Frontal cortex (tissue), 4 donors: Measurements from ENCODE around the gene PTPRN2. TPM values are rescaled to one million over a fixed set of nuclear protein-coding genes. Genes with fewer than 3 reads are reported as not detected.
"Not testable (repeated sequence)": the region's sequence is repeated elsewhere in the genome, so short reads cannot be mapped to it uniquely, and the experiment has no call there.

Experiments used
- DNase-seq, 2 donors: peaks; one replicate each; pipeline ENCODE4 v3.0.0; 2012; ENCODE audit warnings: low spot score in 2 of 2
- FAIRE-seq: peaks from 2 replicates; lab custom pipeline; 2012; peaks lifted over from hg19 to GRCh38; lab: Jason Lieb, UNC
- total RNA-seq: library from RNA; depleted of rRNA; stranded (reverse); fragments of >200 nt; gene quantifications from one replicate; pipeline ENCODE4 v1.2.3, GENCODE V29; 2014
- donor health status: control.
- donor health status: control.
- donor health status: control.

Gene PTPRN2
- total RNA-seq, 1 donor from 2014 or later: 52.2 TPM

GRCh38 chr7:157941210-157941609 is 646.4 kb downstream of the PTPRN2 start:
- DNase-seq (no peak), FAIRE-seq (no peak)

GRCh38 chr7:157940497-157940896 is 647.1 kb downstream of the PTPRN2 start:
- DNase-seq: no peak
- FAIRE-seq: no peak

DNA sequence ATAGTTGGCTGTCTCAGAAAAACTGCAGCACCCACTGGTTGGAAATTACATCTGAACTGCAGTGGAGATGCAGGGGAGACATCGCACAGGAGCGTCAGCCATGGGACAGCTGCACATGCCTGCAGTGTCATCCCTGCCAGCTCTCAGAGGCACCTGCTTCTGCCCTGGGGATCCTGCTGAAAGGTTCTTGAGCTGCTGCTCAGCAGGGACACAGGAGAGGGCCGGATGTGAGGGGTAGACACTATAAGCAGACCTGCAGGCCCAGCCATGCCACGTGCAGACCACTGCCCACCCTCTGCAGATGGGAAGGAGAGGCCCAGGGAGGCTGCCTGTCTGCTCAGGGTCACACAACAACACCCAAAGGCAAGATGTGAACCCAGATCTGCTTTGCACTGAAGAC is 649.4 kb downstream of the PTPRN2 start:
- no peak for FAIRE-seq

DNA sequence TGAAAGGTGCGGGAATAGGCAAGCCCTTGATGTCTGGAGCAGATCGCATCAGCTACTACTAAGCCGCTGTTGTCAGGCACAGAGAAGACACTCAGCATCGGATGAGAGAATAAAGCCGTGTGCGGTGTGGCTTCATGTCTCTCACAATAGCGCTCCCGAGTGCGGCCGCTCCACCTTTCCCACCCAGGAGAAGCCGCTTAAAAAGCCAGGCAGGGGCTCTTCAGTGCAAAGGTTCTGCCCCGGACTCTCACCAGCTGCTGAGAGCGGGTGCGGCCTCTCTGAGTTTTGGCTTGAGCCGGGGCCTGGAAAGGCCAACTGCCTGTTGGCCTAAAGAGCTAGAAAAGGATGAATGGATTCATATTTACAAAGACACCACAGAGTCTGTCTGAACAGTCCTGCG is 650.2 kb downstream of the PTPRN2 start:
- DNase-seq (no peak), FAIRE-seq (no peak)

More for the DNA sequence above, 649.4 kb downstream of the PTPRN2 start:
- no peak for DNase-seq

DNA sequence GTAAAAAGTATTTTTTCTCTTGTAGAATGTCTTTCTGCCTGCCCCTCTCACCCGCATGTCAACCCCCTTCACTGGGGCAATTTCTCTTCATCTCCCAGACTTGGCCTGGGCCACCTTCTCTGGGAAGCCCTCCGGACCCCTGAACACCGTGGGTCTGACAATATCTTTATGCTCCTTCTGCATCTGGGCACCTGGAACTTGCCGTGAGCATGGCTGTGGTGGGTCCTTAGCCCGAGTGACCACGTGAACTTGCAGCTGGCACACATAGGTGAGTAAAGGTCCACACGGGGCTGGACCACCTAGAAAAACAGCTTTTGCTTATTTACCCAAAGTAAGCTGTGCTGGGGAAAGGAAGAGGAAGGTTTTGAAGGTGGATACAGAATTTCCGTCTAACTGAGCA is 650.6 kb downstream of the PTPRN2 start:
- FAIRE-seq: no peak
- DNase-seq: no peak

GRCh38 chr7:157935721-157936120 is 651.9 kb downstream of the PTPRN2 start:
- not testable (repeated sequence) for DNase-seq, FAIRE-seq

DNA sequence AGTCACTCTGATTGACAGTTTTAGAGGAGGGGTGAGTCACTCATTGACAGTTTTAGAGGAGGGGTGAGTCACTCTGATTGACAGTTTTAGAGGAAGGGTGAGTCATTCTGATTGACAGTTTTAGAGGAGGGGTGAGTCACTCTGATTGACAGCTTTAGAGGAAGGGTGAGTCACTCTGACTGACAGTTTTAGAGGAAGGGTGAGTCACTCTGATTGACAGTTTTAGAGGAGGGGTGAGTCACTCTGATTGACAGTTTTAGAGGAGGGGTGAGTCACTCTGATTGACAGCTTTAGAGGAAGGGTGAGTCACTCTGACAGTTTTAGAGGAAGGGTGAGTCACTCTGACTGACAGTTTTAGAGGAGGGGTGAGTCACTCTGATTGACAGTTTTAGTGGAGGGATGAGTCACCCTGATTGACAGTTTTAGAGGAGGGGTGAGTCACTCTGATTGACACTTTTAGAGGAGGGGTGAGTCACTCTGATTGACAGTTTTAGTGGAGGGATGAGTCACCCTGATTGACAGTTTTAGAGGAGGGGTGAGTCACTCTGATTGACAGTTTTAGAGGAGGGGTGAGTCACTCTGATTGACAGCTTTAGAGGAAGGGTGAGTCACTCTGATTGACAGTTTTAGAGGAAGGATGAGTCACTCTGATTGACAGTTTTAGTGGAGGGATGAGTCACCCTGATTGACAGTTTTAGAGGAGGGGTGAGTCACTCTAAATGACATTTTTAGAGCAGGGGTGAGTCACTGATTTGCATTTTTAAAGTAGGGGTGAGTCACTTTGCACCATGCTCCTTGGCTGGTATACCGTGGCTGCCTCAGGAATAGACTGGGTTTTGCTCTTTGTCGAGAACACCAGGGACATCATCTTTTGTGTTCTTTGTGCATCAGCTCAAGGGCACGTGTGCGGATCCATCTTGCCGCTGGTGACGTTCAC is 654.1 kb downstream of the PTPRN2 start:
- FAIRE-seq: not testable (repeated sequence)
- DNase-seq: peak in 1 of 2 donors; percentile 30

- DNase-seq (no peak), FAIRE-seq (no peak)
These were observed 655.0 kb downstream of the PTPRN2 start for GRCh38 chr7:157932498-157933218.

- FAIRE-seq (no peak), DNase-seq (no peak)
These were observed 656.6 kb downstream of the PTPRN2 start for GRCh38 chr7:157930926-157931466.

GRCh38 chr7:157930441-157930840 is 657.2 kb downstream of the PTPRN2 start:
- FAIRE-seq (no peak), DNase-seq (no peak)

DNA sequence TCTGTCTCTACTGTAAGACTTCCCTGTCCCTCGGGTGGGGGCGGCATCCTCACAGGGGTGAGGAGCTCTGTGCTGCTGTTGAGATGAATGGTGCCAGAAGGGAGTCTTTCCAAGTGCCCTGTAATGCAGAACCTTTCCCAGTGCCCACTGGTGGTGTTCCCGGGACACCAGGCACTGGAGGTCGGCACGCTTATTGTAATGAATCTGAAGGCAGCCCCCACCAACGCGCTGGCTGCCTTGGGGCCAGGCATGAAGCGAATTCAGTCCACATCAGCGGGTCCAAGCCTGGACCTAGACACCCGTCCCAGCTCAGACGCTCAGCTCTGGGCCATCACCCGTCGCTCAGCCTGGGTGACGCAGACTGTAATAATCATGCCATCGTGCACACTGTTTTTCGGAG is 658.0 kb downstream of the PTPRN2 start:
- no peak for FAIRE-seq

DNA sequence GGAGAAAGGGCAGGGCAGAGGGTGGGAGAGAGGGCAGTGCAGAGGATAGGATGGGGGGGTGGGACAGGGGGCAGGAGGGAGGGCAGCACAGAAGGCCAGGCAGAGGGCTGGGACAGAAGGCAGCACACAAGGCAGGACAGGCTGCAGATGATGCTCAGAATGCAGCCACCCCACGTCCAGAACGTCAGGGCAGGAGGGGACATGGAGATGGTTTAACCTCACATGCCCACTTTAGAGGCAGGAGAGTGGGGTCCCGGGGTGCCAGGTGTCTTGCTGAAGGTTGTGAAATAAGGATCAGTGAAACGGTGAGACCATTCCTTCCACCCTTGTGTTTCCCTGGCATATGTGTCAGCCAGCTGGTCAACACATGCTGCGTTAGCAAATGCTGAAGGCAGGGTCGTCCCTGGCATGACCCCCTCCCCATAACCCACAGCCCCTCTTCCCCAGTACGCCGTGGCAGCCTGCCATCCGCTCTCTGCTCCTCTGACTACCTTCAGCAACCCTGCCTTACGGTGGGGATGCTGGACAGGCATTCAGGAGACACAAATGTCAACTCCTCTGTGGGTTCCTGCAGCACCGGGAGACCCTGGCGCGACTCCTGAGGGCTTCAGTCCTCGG is 658.7 kb downstream of the PTPRN2 start:
- FAIRE-seq (no peak), DNase-seq (no peak)

More for the DNA sequence above, 658.0 kb downstream of the PTPRN2 start:
- DNase-seq: no peak

DNA sequence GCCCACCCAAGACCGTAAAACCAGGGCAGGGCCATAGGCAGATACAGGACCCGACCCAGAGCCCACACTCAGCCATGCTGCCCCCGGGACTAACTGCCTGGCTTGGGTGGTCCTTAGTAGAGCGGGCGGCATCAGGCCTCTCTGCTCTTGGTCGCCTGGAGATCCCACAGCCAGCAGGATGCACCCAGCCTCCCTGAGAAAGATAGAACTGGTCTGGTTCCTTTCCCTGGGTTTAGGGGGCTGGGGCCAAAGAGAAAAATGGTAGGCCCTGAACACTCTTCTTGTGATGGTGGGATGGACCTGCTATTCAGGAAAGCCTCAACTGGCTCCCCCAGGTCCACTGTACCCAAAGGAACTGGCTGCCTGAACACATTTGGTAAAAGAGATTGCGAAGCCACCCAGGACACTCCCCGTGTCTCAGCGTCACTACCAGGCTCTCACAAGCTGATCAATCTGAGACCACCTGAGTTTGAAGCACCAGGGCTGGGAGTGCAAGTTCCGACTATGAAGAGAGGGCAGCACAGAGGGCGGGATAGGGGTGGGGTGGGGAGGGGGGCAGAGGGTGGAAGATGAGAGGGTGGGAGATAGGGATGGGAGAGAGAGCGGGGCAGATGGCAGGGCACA is 659.3 kb downstream of the PTPRN2 start:
- FAIRE-seq: no peak

DNA sequence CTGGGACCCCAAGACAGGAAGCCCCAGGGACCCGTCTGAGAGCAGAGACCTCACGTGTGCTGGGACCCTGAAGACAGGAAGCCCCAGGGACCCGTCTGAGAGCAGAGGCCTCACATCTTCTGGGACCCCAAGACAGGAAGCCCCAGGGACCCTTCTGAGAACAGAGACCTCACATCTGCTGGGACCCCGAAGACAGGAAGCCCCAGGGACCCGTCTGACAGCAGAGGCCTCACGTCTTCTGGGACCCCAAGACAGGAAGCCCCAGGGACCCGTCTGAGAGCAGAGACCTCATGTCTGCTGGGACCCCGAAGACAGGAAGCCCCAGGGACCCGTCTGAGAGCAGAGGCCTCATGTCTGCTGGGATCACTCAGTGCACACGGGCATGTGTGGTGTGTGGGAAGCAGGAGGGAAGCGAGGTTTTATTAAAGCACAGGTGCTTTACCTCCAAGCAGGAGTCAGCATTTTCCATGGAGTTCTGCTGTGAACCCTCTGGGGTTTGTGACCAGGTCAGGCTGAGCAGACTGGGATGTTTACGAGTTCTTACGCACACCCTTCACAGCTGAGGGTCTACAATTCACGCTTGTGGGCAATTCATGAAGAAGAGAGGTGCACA is 660.2 kb downstream of the PTPRN2 start:
- DNase-seq: no peak
- no peak for FAIRE-seq

More for the DNA sequence above, 659.3 kb downstream of the PTPRN2 start:
- DNase-seq: no peak

- DNase-seq (no peak), FAIRE-seq (no peak)
These were observed 661.0 kb downstream of the PTPRN2 start for GRCh38 chr7:157926521-157927150.

DNA sequence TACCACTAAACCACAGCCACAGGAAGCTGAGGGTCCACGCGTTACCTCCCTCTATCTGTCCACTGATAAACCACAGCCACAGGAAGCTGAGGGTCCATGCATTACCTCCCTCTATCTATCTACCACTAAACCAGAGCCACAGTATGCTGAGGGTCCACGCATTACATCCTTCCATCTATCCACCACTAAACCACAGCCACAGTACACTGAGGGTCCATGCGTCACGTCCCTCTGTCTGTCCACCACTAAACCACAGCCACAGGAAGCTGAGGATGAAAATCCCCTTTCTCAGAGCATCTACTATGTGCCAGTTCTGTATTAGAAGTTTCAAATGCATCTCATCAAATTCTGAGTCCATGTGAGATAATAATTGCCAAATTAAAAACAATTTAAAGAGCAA is 661.5 kb downstream of the PTPRN2 start:
- FAIRE-seq: no peak
- DNase-seq: no peak

DNA sequence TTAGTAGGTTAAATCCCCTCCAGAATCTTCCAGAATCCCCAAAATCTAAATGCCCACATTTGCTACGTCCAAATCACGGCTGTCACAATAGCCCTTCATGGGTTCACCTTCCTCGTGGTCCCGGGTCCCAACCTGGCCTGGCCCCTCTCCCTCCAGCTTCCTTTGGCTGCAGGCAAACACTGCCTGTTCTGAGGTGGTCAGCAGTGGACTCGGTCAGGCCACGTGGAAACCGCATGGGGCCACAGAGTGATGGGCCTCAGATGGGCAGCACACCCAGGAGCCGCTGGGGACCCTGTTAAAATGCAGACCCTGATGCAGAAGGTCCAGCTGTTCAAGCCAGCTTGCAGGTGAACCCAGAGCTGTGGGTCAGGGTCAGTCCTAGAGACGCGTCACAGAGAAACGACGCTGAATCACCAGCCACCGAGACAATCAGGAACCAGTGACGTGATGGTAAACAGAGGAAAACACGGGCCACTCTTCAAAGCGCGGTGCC is 662.2 kb downstream of the PTPRN2 start:
- DNase-seq: no peak
- FAIRE-seq: no peak

- FAIRE-seq (no peak), DNase-seq (no peak)
These were observed 663.6 kb downstream of the PTPRN2 start for GRCh38 chr7:157923903-157924630.
